Heart left ventricle (tissue), 16 donors: ENCODE results near the gene KCNQ1. TPM values are rescaled to one million over a fixed set of nuclear protein-coding genes. Genes with fewer than 3 reads are reported as not detected.
A peak's percentile ranks its signal among the peaks of the same experiment; 100 is the strongest.

Source experiments
- ATAC-seq, 4 donors: fragments of 200-7000 bp; cut with Tn5 transposase; one replicate each; pipeline ENCODE4 v1.9.1; 2020 to 2022; ENCODE audit warnings: moderate library complexity in 4 of 4, mild to moderate bottlenecking in 3 of 4, moderate number of reproducible peaks in 1 of 4
- DNase-seq, 5 donors: peaks; one replicate each; pipeline ENCODE4 v3.0.0-alpha.2; 2020
- H3K27ac ChIP-seq, 12 donors: fragments of 200-600 bp; sonication (generic) in 4 of 12; one replicate each; pipeline versions ENCODE4 v1.5.0 to v1.8.0; 2016 to 2022; ENCODE audit warnings: mild to moderate bottlenecking in 2 of 12
- H3K27me3 ChIP-seq, 9 donors: fragments of 200-600 bp; sonication (generic) in 2 of 9; one replicate each; pipeline versions ENCODE4 v1.5.1 to v1.8.0; 2016 to 2022; ENCODE audit warnings: mild to moderate bottlenecking in 3 of 9
- H3K36me3 ChIP-seq, 9 donors: fragments of 200-600 bp; sonication (generic) in 2 of 9; one replicate each; pipeline versions ENCODE4 v1.5.0 to v1.8.0; 2018 to 2022; ENCODE audit warnings: mild to moderate bottlenecking in 2 of 9
- H3K4me1 ChIP-seq, 12 donors: fragments of 200-600 bp; sonication (generic) in 4 of 12; one replicate each; pipeline versions ENCODE4 v1.5.0 to v1.8.0; 2016 to 2022; ENCODE audit warnings: mild to moderate bottlenecking in 3 of 12
- H3K4me3 ChIP-seq, 12 donors: fragments of 200-600 bp; sonication (generic) in 4 of 12; one replicate each; pipeline versions ENCODE4 v1.5.0 to v1.8.0; 2017 to 2022; ENCODE audit warnings: mild to moderate bottlenecking in 9 of 12, moderate library complexity in 4 of 12
- H3K9me3 ChIP-seq, 12 donors: fragments of 200-600 bp; sonication (generic) in 4 of 12; one replicate each; pipeline versions ENCODE4 v1.5.0 to v1.8.0; 2016 to 2022; ENCODE audit warnings: mild to moderate bottlenecking in 1 of 12
- CTCF ChIP-seq, 12 donors: fragments of 200-600 bp; sonication (generic) in 4 of 12; IDR thresholded peaks; one replicate each; pipeline versions ENCODE4 v1.5.0 to v1.8.0; 2018 to 2022; ENCODE audit warnings: antibody characterized with exemption in 12 of 12, mild to moderate bottlenecking in 5 of 12
- POLR2A ChIP-seq, 2 donors: fragments of 450-650 bp; IDR thresholded peaks; one replicate each; pipeline ENCODE4 v1.6.1; 2017; ENCODE audit warnings: antibody characterized with exemption in 2 of 2, mild to moderate bottlenecking in 2 of 2, moderate library complexity in 2 of 2
- WGBS, 4 donors: extraction: QIAGEN DNeasy Blood & Tissue Kit in 2 of 4; methylation state at CpG; one replicate each; pipeline versions ENCODE4 v1.1.5 to v1.1.7; 2013 to 2018; 5-methylcytosine and 5-hydroxymethylcytosine counted together
- intact Hi-C, 10 donors: fragments of 100-400 bp; cut with DNase I; formaldehyde crosslinking; loops; one replicate each; pipeline versions ENCODE4 v1.11.1 to v1.14.2; 2022
- polyA plus RNA-seq, 2 donors: library from polyadenylated mRNA; stranded (reverse); fragments of 200-250 nt; gene quantifications; one replicate each; pipeline ENCODE4 v1.2.3, GENCODE V29; 2013
- total RNA-seq, 9 donors: library from RNA; depleted of rRNA in 2 of 9; stranded (reverse); fragments of >200 nt in 2 of 9; fragmentation: NEBNext Ultra II Directional in 3 of 9; extraction: Animal tissue kit (Norgen Biotek cat#: 25700) in 3 of 9; gene quantifications; one replicate each; pipeline versions ENCODE4 v1.1.0 to v1.2.4, GENCODE V29; 2016 to 2023
- donor health status: ischemic (EF 13 %, LVEDD 7.1; RV severe dilation, severe dysfunction).
- donor health status: healthy with polysubstance abuse.
- donor health status: DM: no; HTN: yes; CAD: no.
- donor health status: DM: no; HTN: no; CAD: no.
- donor health status: ischemic (EF 25% LVEDD 6.9; RV normal size, moderate dysfunction).
- donor health status: ischemic (EF 25% LVEDD 5.7; RV mildly dilated, moderate dysfunction).
- donor health status: healthy.
- donor health status: DM: yes; HTN: yes; CAD: no.
- donor health status: ischemic (EF 35%, LVEDD 5.7; RV mildly dilated, moderate dysfunction).
- donor health status: nonischemic (EF 11% LVEDD 7.7; RV severe dilation, severe dysfunction).
- donor health status: DM: yes; HTN: yes; CAD: no.
- donor health status: PGD.
- donor health status: ischemic (EF 29% LVEDD 5.4; RV normal size, mild dysfunction).
- donor health status: nonischemic (EF 23%, LVEDD 6.1; RV moderate dilation, normal function).

KCNQ1 gene
- total and polyA plus RNA-seq, 11 donors = 18.6 to 42.4 (median 31.4) TPM

- WGBS, 4 donors = 93 to 94% (median 94%) methylated on average over 12 to 20 of the region's 20 CpGs
- Histone ChIP-seq H3K27me3 (no peaks in the 10 kb centered on the region), H3K27ac (no peak overlapping the region), H3K4me1 (peaks cover 0 to 14% (median 4%) of the 10 kb centered on the region in 12 donors), H3K36me3 (no peaks in the 10 kb centered on the region), H3K4me3 (no peak overlapping the region), H3K9me3 (no peaks in the 10 kb centered on the region)
- TF ChIP-seq CTCF (IDR thresholded peaks at IDR 0.05) = no peak
- TF ChIP-seq POLR2A (IDR thresholded peaks at IDR 0.05) = no peak
- peak in 3 of 5 donors; percentile 18 to 45 (median 25) for DNase-seq
- no peak for ATAC-seq
- intact Hi-C loops = no loop called here
Observed at GRCh38 chr11:2742611-2743426, 298.0 kb downstream of the KCNQ1 start.

GRCh38 chr11:2743427-2744110, 298.8 kb downstream of the KCNQ1 start:
- H3K27ac ChIP-seq = no peak overlapping the region
- ATAC-seq (no peak), DNase-seq (peak in 3 of 5 donors; percentile 13 to 24 (median 18))
- intact Hi-C loops = no loop called here
- no peaks in the 10 kb centered on the region for H3K36me3 ChIP-seq
- WGBS, 4 donors = 93 to 96% (median 95%) methylated on average over 18 to 21 of the region's 21 CpGs
- TF ChIP-seq POLR2A (IDR thresholded peaks at IDR 0.05) (no peak), CTCF (IDR thresholded peaks at IDR 0.05) (no peak)
- no peak overlapping the region for H3K4me3 ChIP-seq
- no peaks in the 10 kb centered on the region for H3K9me3 ChIP-seq
- H3K4me1 ChIP-seq = peaks cover 0 to 11% (median 3%) of the 10 kb centered on the region in 12 donors
- H3K27me3 ChIP-seq = no peaks in the 10 kb centered on the region

GRCh38 chr11:2744166-2744565, 299.4 kb downstream of the KCNQ1 start:
- Histone ChIP-seq H3K27me3 (no peaks in the 10 kb centered on the region), H3K36me3 (no peaks in the 10 kb centered on the region), H3K9me3 (no peaks in the 10 kb centered on the region), H3K4me1 (peaks cover 0 to 11% (median 3%) of the 10 kb centered on the region in 12 donors), H3K4me3 (no peak overlapping the region), H3K27ac (no peak overlapping the region)
- DNase-seq (peak in 3 of 5 donors; percentile 20 to 28 (median 24)), ATAC-seq (no peak)
- 82 to 96% (median 90%) methylated on average over 9 of the region's 9 CpGs for whole genome bisulfite sequencing, 4 donors
- TF ChIP-seq POLR2A (IDR thresholded peaks at IDR 0.05) (no peak), CTCF (IDR thresholded peaks at IDR 0.05) (no peak)
- intact Hi-C loops = no loop called here

GRCh38 chr11:2745511-2745910, 300.7 kb downstream of the KCNQ1 start:
- no peak overlapping the region for H3K27ac ChIP-seq
- WGBS, 4 donors = 94 to 98% (median 96%) methylated on average over 14 of the region's 14 CpGs
- no peak for ATAC-seq
- no peak for TF ChIP-seq POLR2A (IDR thresholded peaks at IDR 0.05)
- TF ChIP-seq CTCF (IDR thresholded peaks at IDR 0.05) = no peak
- H3K9me3 ChIP-seq = no peaks in the 10 kb centered on the region
- no peak overlapping the region for H3K4me3 ChIP-seq
- H3K4me1 ChIP-seq = peaks cover 0 to 11% (median 3%) of the 10 kb centered on the region in 12 donors
- no peaks in the 10 kb centered on the region for H3K36me3 ChIP-seq
- intact Hi-C loops = no loop called here
- DNase-seq = peak in 2 of 5 donors; percentile 4 to 33
- no peaks in the 10 kb centered on the region for H3K27me3 ChIP-seq
